ENCODE measurements around the gene BTRC. TPM values are rescaled to one million over a fixed set of nuclear protein-coding genes. Genes with fewer than 3 reads are reported as not detected.

Gene BTRC
- total RNA-seq, 1 experiment from 2014 or later, result 19.4 TPM

GRCh38 chr10:101429423-101429822 lies 75.5 kb downstream of the BTRC start:
- H3K27ac Mint-ChIP-seq (ENCODE audit: low read depth, unreplicated experiment), result no peak overlapping the region
- no peak for TF ChIP-seq CTCF (IDR thresholded peaks at IDR 0.05; ENCODE audit: unreplicated experiment)
- no peak for DNase-seq (ENCODE audit: unreplicated experiment)
- H3K9me3 Mint-ChIP-seq (ENCODE audit: unreplicated experiment), result no peaks in the 10 kb centered on the region
- H3K4me3 Mint-ChIP-seq (ENCODE audit: unreplicated experiment), result no peak overlapping the region
- intact Hi-C loops (cut with micrococcal nuclease), result no loop called here
- ChIA-PET CTCF (interaction anchor here (1.7 kb wide), 1 partner anchor 215 kb away, joined by 9 read pairs; no protein-coding TSS in a partner anchor), POLR2A (no interaction called here)
- no peaks in the 10 kb centered on the region for H3K27me3 Mint-ChIP-seq (ENCODE audit: insufficient read depth, unreplicated experiment)
- H3K36me3 Mint-ChIP-seq (ENCODE audit: insufficient read depth, unreplicated experiment), result no peaks in the 10 kb centered on the region
- BruUV-seq (replicated peaks), result no TSS peak
- no peaks in the 10 kb centered on the region for H3K4me1 Mint-ChIP-seq (ENCODE audit: insufficient read depth, unreplicated experiment)

GRCh38 chr10:101436302-101436701 lies 82.3 kb downstream of the BTRC start:
- Mint-ChIP-seq H3K27me3 (ENCODE audit: insufficient read depth, unreplicated experiment) (no peaks in the 10 kb centered on the region), H3K36me3 (ENCODE audit: insufficient read depth, unreplicated experiment) (peaks cover 7% of the 10 kb centered on the region), H3K9me3 (ENCODE audit: unreplicated experiment) (no peaks in the 10 kb centered on the region), H3K4me3 (ENCODE audit: unreplicated experiment) (no peak overlapping the region), H3K27ac (ENCODE audit: low read depth, unreplicated experiment) (no peak overlapping the region), H3K4me1 (ENCODE audit: insufficient read depth, unreplicated experiment) (no peaks in the 10 kb centered on the region)
- intact Hi-C loops (cut with micrococcal nuclease), result no loop called here
- BruUV-seq (replicated peaks), result no TSS peak
- POLR2A ChIA-PET, result interaction anchor here (0.9 to 1.6 kb wide), 3 partner anchors 70 to 222 kb away, joined by 3 to 7 read pairs (median 4); partner anchors contain the start of gene BTRC
- CTCF ChIA-PET, result interaction anchor here (0.9 to 10.3 kb wide), 6 partner anchors 9 to 227 kb away, joined by 3 to 183 read pairs (median 4); no protein-coding TSS in a partner anchor
- TF ChIP-seq CTCF (IDR thresholded peaks at IDR 0.05; ENCODE audit: unreplicated experiment), result no peak
- no peak for DNase-seq (ENCODE audit: unreplicated experiment)

GRCh38 chr10:101438881-101439391 lies 85.0 kb downstream of the BTRC start:
- no TSS peak for BruUV-seq (replicated peaks)
- POLR2A ChIA-PET, result no interaction called here
- no peak overlapping the region for H3K27ac Mint-ChIP-seq (ENCODE audit: low read depth, unreplicated experiment)
- no peak for DNase-seq (ENCODE audit: unreplicated experiment)
- intact Hi-C loops (cut with micrococcal nuclease), result no loop called here
- TF ChIP-seq CTCF (IDR thresholded peaks at IDR 0.05; ENCODE audit: unreplicated experiment), result no peak
- CTCF ChIA-PET, result interaction anchor here (1.1 to 10.3 kb wide), 2 partner anchors 85 to 224 kb away, joined by 5 to 183 read pairs; partner anchors contain the start of gene BTRC
- no peaks in the 10 kb centered on the region for H3K9me3 Mint-ChIP-seq (ENCODE audit: unreplicated experiment)
- peaks cover 6% of the 10 kb centered on the region for H3K4me1 Mint-ChIP-seq (ENCODE audit: insufficient read depth, unreplicated experiment)
- peaks cover 7% of the 10 kb centered on the region for H3K36me3 Mint-ChIP-seq (ENCODE audit: insufficient read depth, unreplicated experiment)
- no peak overlapping the region for H3K4me3 Mint-ChIP-seq (ENCODE audit: unreplicated experiment)
- no peaks in the 10 kb centered on the region for H3K27me3 Mint-ChIP-seq (ENCODE audit: insufficient read depth, unreplicated experiment)

GRCh38 chr10:101441541-101442455 lies 87.8 kb downstream of the BTRC start:
- no peaks in the 10 kb centered on the region for H3K27me3 Mint-ChIP-seq (ENCODE audit: insufficient read depth, unreplicated experiment)
- CTCF ChIA-PET, result interaction anchor here (0.5 to 10.3 kb wide), 53 partner anchors 10 to 878 kb away, joined by 3 to 183 read pairs (median 4); partner anchors contain the start of gene LBX1
- peak; percentile 75 for DNase-seq (ENCODE audit: unreplicated experiment)
- H3K4me1 Mint-ChIP-seq (ENCODE audit: insufficient read depth, unreplicated experiment), result peaks cover 6% of the 10 kb centered on the region
- no peak overlapping the region for H3K27ac Mint-ChIP-seq (ENCODE audit: low read depth, unreplicated experiment)
- POLR2A ChIA-PET, result interaction anchor here (0.5 to 1.5 kb wide), 4 partner anchors 8 to 221 kb away, joined by 3 to 5 read pairs (median 3); no protein-coding TSS in a partner anchor
- H3K9me3 Mint-ChIP-seq (ENCODE audit: unreplicated experiment), result no peaks in the 10 kb centered on the region
- TF ChIP-seq CTCF (IDR thresholded peaks at IDR 0.05; ENCODE audit: unreplicated experiment), result peak; percentile 66
- BruUV-seq (replicated peaks), result no TSS peak
- H3K4me3 Mint-ChIP-seq (ENCODE audit: unreplicated experiment), result no peak overlapping the region
- intact Hi-C loops (cut with micrococcal nuclease), result loop anchor here (1.0 to 2.0 kb wide), 3 partner anchors 129 to 227 kb away; no protein-coding TSS in a partner anchor
- H3K36me3 Mint-ChIP-seq (ENCODE audit: insufficient read depth, unreplicated experiment), result no peaks in the 10 kb centered on the region
